ENCODE measurements around the gene RPS21. TPM values are rescaled to one million over a fixed set of nuclear protein-coding genes. Genes with fewer than 3 reads are reported as not detected.
A peak's percentile ranks its signal among the peaks of the same experiment; 100 is the strongest.

Gene RPS21
- total and polyA plus RNA-seq, 9 of the 15 experiments (the other 6 are each of a cell fraction or from before 2014, with no cell fraction given), result 1,380 to 5,647 (median 3,091) TPM

GRCh38 chr20:62342910-62343309 lies 44.0 kb upstream of the RPS21 start:
- no peak overlapping the region for H3K4me2 ChIP-seq (ENCODE audit: insufficient read depth, low read length)
- FAIRE-seq (peak; percentile 6), DNase-seq (ENCODE audit: extremely low read depth in 1 of 4, low spot score in 3 of 4) (no peak), ATAC-seq (no peak)
- WGBS (ENCODE audit: insufficient coverage, low coverage, missing lambda C conversion rate), result 77% methylated on average over 10 of the region's 10 CpGs
- H3K4me3 ChIP-seq, result no peak overlapping the region
- TF ChIP-seq HINFP (tag; conservative IDR thresholded peaks at IDR 0.05; ENCODE audit: low read depth) (no peak), NFIC (IDR thresholded peaks at IDR 0.05) (peak; percentile 77)
- TF ChIP-seq, protein P1, sequence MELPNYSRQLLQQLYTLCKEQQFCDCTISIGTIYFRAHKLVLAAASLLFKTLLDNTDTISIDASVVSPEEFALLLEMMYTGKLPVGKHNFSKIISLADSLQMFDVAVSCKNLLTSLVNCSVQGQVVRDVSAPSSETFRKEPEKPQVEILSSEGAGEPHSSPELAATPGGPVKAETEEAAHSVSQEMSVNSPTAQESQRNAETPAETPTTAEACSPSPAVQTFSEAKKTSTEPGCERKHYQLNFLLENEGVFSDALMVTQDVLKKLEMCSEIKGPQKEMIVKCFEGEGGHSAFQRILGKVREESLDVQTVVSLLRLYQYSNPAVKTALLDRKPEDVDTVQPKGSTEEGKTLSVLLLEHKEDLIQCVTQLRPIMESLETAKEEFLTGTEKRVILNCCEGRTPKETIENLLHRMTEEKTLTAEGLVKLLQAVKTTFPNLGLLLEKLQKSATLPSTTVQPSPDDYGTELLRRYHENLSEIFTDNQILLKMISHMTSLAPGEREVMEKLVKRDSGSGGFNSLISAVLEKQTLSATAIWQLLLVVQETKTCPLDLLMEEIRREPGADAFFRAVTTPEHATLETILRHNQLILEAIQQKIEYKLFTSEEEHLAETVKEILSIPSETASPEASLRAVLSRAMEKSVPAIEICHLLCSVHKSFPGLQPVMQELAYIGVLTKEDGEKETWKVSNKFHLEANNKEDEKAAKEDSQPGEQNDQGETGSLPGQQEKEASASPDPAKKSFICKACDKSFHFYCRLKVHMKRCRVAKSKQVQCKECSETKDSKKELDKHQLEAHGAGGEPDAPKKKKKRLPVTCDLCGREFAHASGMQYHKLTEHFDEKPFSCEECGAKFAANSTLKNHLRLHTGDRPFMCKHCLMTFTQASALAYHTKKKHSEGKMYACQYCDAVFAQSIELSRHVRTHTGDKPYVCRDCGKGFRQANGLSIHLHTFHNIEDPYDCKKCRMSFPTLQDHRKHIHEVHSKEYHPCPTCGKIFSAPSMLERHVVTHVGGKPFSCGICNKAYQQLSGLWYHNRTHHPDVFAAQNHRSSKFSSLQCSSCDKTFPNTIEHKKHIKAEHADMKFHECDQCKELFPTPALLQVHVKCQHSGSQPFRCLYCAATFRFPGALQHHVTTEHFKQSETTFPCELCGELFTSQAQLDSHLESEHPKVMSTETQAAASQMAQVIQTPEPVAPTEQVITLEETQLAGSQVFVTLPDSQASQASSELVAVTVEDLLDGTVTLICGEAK (IDR thresholded peaks at IDR 0.05), result peak; percentile 90
- TF ChIP-seq, protein P1 (CRISPR knock-in tag; IDR thresholded peaks at IDR 0.05), result peak; percentile 78
- intact Hi-C loops (cut with micrococcal nuclease) (no loop called here), in situ Hi-C loops (cut with MboI) (no loop called here)
- H4K20me1 ChIP-seq (replicated peaks; ENCODE audit: control insufficient read depth, insufficient read depth, low read length), result no peaks in the 10 kb centered on the region
- H3K36me3 ChIP-seq (ENCODE audit: control insufficient read depth, insufficient read depth, low read length), result peaks cover 68% of the 10 kb centered on the region
- no TSS peak for BruUV-seq (replicated peaks)
- CTCF ChIA-PET (ENCODE audit: low intra/inter-chr PET ratio), result no interaction called here
- POLR2A ChIA-PET, result no interaction called here
- no peak overlapping the region for H3K27ac ChIP-seq (ENCODE audit: extremely low read depth, low read depth, low read length)
- H2AFZ ChIP-seq (ENCODE audit: low read depth, low read length), result no peak overlapping the region
- no peaks in the 10 kb centered on the region for H3K9me3 ChIP-seq (replicated peaks; ENCODE audit: control insufficient read depth, insufficient read depth, low read depth, low read length)
- H3K4me1 ChIP-seq (replicated peaks in 1 of 2; ENCODE audit: control insufficient read depth in 2 of 2, insufficient read depth in 2 of 2, low read length in 2 of 2), result peaks cover 0 to 4% of the 10 kb centered on the region in 2 experiments; a peak in 1 of 5 replicates
- H3K9ac ChIP-seq (ENCODE audit: insufficient read depth in 1 of 2, low read depth in 2 of 2, low read length in 2 of 2), result no peak overlapping the region
- no peaks in the 10 kb centered on the region for H3K79me2 ChIP-seq (ENCODE audit: control insufficient read depth, insufficient read depth, low read length)
- no peaks in the 10 kb centered on the region for H3K9me1 ChIP-seq (ENCODE audit: control insufficient read depth, insufficient read depth, low read length)
- H3K27me3 ChIP-seq (ENCODE audit: control insufficient read depth in 2 of 2, insufficient read depth in 2 of 2, low read length in 2 of 2), result no peaks in the 10 kb centered on the region
